ENCODE measurements around the gene ANKFY1. TPM values are rescaled to one million over a fixed set of nuclear protein-coding genes. Genes with fewer than 3 reads are reported as not detected.

ANKFY1 gene
- total and polyA plus RNA-seq, 9 donors = 13.7 to 65.1 (median 45.7) TPM

DNA sequence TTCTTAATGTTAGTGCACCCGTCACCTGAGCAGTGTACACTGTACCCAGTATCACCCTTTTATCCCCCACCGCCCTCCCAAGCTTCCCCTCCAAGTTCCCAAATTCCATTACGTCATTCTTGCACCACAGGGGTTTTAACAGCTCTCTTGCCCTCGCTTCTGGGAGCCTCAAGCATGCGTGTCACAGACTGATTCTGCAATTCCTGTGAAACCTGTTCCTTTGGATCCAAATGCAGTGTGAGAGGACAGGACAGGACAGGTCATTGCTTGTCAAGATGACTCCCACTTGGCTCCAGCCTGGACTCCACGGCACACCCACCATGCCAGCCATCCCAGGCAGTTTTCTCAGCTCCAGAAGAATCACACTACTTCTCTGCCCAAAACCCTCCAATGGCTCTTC is 76.7 kb downstream of the ANKFY1 start:
- Histone ChIP-seq H3K36me3 (no peaks in the 10 kb centered on the region), H3K27ac (peak overlapping the region in 1 of 2 donors; percentile 29), H3K9me3 (no peaks in the 10 kb centered on the region), H3K4me3 (no peak overlapping the region), H3K27me3 (no peaks in the 10 kb centered on the region), H3K4me1 (ENCODE audit: insufficient read depth) (peaks cover 6% of the 10 kb centered on the region)
- peak in 3 of 5 donors; percentile 43 to 66 (median 50) for DNase-seq
- WGBS, 3 donors = 43 to 55% (median 43%) methylated on average over 6 of the region's 6 CpGs
- intact Hi-C loops (cut with DNase I) = no loop called here
- no peak for TF ChIP-seq CTCF (IDR thresholded peaks at IDR 0.05)
- no peak for TF ChIP-seq POLR2A (IDR thresholded peaks at IDR 0.05)

DNA sequence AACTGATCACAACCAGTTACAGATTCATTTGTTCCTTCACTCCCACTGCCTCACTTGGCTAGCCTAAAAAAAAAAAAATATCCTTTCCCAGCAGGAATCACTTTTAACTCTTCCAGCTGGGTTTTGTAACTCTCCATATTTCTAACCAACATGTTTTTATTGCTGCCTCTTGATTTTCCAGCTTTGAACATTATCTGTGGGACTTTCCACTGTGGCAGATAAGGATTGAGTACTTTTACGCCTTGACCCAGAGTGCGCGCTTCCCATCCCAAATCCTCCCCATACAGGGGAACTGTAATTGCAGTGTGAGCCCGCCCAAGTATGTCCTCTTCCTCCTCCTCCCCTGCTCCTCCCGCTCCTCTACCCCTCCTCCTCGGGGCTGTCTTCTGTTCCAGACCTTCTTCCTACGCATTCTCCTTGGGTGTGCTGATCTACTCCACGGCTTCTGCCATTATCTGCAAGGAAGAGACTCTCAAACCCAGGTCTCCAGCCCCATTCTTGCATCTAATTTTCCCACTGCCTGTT is 77.4 kb downstream of the ANKFY1 start:
- Histone ChIP-seq H3K9me3 (no peaks in the 10 kb centered on the region), H3K36me3 (no peaks in the 10 kb centered on the region), H3K27ac (peak overlapping the region in 1 of 2 donors; percentile 29), H3K4me1 (ENCODE audit: insufficient read depth) (peaks cover 6% of the 10 kb centered on the region), H3K4me3 (no peak overlapping the region), H3K27me3 (no peaks in the 10 kb centered on the region)
- TF ChIP-seq EP300 (IDR thresholded peaks at IDR 0.05) (no peak), CTCF (IDR thresholded peaks at IDR 0.05) (no peak), POLR2A (IDR thresholded peaks at IDR 0.05) (no peak)
- WGBS, 3 donors = 7 to 13% (median 8%) methylated on average over 8 of the region's 8 CpGs
- DNase-seq = peak; percentile 53 to 73 (median 68)
- intact Hi-C loops (cut with DNase I) = no loop called here

DNA sequence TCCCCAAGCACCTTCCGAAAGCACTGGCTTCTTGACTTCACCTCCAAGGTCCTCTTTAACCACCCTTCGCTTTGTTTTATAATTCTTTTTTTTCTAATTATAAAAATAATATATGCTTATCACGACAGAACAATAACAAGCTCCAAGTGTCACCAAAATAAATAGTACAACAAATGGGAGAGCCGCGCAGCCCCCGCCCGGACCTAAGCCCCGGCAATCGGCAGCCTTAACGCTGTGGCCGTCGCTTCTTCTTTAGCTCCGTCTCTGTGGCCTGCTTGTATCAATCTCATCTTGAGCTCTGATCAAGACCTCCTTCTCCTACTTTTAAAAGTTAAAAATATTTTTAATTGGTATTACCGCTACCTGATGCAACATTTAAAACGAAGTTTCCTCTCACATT is 78.1 kb downstream of the ANKFY1 start:
- H3K36me3 ChIP-seq = no peaks in the 10 kb centered on the region
- 41 to 61% (median 49%) methylated on average over 15 of the region's 15 CpGs for WGBS, 3 donors
- H3K27ac ChIP-seq = no peak overlapping the region

GRCh38 chr17:4184811-4185210 is 79.0 kb downstream of the ANKFY1 start:
- Histone ChIP-seq H3K27ac (no peak overlapping the region), H3K9me3 (no peaks in the 10 kb centered on the region), H3K36me3 (no peaks in the 10 kb centered on the region), H3K4me3 (no peak overlapping the region), H3K4me1 (ENCODE audit: insufficient read depth) (peaks cover 6% of the 10 kb centered on the region), H3K27me3 (no peaks in the 10 kb centered on the region)
- WGBS, 3 donors = 91 to 92% (median 91%) methylated on average over 18 of the region's 18 CpGs
- TF ChIP-seq POLR2A (IDR thresholded peaks at IDR 0.05) (no peak), CTCF (IDR thresholded peaks at IDR 0.05) (no peak), EP300 (IDR thresholded peaks at IDR 0.05) (no peak)
- DNase-seq = peak in 1 of 5 donors; percentile 35
- intact Hi-C loops (cut with DNase I) = no loop called here

More for the DNA sequence above, 78.1 kb downstream of the ANKFY1 start:
- no peak for TF ChIP-seq EP300 (IDR thresholded peaks at IDR 0.05)
- TF ChIP-seq CTCF (IDR thresholded peaks at IDR 0.05) = no peak
- TF ChIP-seq POLR2A (IDR thresholded peaks at IDR 0.05) = no peak
- Histone ChIP-seq H3K4me1 (ENCODE audit: insufficient read depth) (peaks cover 6% of the 10 kb centered on the region), H3K27me3 (no peaks in the 10 kb centered on the region), H3K4me3 (no peak overlapping the region), H3K9me3 (no peaks in the 10 kb centered on the region)
- intact Hi-C loops (cut with DNase I) = no loop called here
- DNase-seq = peak in 1 of 5 donors; percentile 28
